ENCODE data around the gene SLX9. TPM values are rescaled to one million over a fixed set of nuclear protein-coding genes. Genes with fewer than 3 reads are reported as not detected.

The SLX9 gene
- total RNA-seq, 1 donor from 2014 or later, result 33.3 TPM

- peaks cover 24% of the 10 kb centered on the region for H3K4me1 Mint-ChIP-seq (ENCODE audit: unreplicated experiment)
- no peak for DNase-seq (ENCODE audit: extremely low spot score, unreplicated experiment)
- no peaks in the 10 kb centered on the region for H3K9me3 Mint-ChIP-seq
- no peak overlapping the region for H3K4me3 Mint-ChIP-seq
- H3K27ac Mint-ChIP-seq, result no peak overlapping the region
- no peaks in the 10 kb centered on the region for H3K36me3 Mint-ChIP-seq
- no peak for TF ChIP-seq CTCF (conservative IDR thresholded peaks at IDR 0.05)
- no peaks in the 10 kb centered on the region for H3K27me3 Mint-ChIP-seq
Observed at GRCh38 chr21:44943686-44944550, 4.1 kb downstream of the SLX9 start.

- TF ChIP-seq CTCF (conservative IDR thresholded peaks at IDR 0.05), result no peak
- Mint-ChIP-seq H3K27me3 (no peaks in the 10 kb centered on the region), H3K4me1 (ENCODE audit: unreplicated experiment) (peaks cover 20% of the 10 kb centered on the region), H3K9me3 (no peaks in the 10 kb centered on the region), H3K27ac (no peak overlapping the region), H3K4me3 (no peak overlapping the region), H3K36me3 (no peaks in the 10 kb centered on the region)
- DNase-seq (ENCODE audit: extremely low spot score, unreplicated experiment), result no peak
Observed at GRCh38 chr21:44944596-44944995, 4.8 kb downstream of the SLX9 start.

- no peak for DNase-seq (ENCODE audit: extremely low spot score, unreplicated experiment)
- no peak overlapping the region for H3K27ac Mint-ChIP-seq
- H3K4me3 Mint-ChIP-seq, result no peak overlapping the region
- H3K36me3 Mint-ChIP-seq, result no peaks in the 10 kb centered on the region
- H3K9me3 Mint-ChIP-seq, result no peaks in the 10 kb centered on the region
- H3K4me1 Mint-ChIP-seq (ENCODE audit: unreplicated experiment), result peaks cover 10% of the 10 kb centered on the region
- TF ChIP-seq CTCF (conservative IDR thresholded peaks at IDR 0.05), result no peak
- no peaks in the 10 kb centered on the region for H3K27me3 Mint-ChIP-seq
Observed at GRCh38 chr21:44946254-44947041, 6.6 kb downstream of the SLX9 start.

GRCh38 chr21:44947111-44947929, 7.5 kb downstream of the SLX9 start:
- Mint-ChIP-seq H3K36me3 (no peaks in the 10 kb centered on the region), H3K4me3 (no peak overlapping the region), H3K4me1 (ENCODE audit: unreplicated experiment) (peaks cover 2% of the 10 kb centered on the region), H3K27me3 (no peaks in the 10 kb centered on the region), H3K9me3 (no peaks in the 10 kb centered on the region), H3K27ac (no peak overlapping the region)
- no peak for DNase-seq (ENCODE audit: extremely low spot score, unreplicated experiment)
- no peak for TF ChIP-seq CTCF (conservative IDR thresholded peaks at IDR 0.05)

DNA sequence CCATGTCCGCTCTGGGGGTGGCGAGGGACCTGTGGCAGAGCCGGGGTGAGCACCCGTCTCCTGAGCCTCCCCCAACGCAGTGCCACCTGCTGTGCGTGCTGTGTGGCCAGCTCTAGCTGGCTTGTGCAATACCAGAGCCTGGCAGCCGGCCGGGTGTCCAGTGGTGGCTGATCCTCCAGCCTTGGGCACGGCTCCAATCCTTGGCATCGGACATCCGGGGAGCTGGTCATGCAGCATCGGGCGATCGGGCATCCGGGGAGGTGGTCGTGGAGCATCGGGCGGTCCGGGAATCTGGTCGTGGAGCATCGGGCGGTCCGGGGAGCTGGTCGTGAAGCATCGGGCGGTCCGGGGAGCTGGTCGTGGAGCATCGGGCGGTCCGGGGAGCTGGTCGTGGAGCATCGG, 8.1 kb downstream of the SLX9 start:
- Mint-ChIP-seq H3K4me3 (no peak overlapping the region), H3K27me3 (no peaks in the 10 kb centered on the region), H3K27ac (no peak overlapping the region), H3K4me1 (ENCODE audit: unreplicated experiment) (no peaks in the 10 kb centered on the region), H3K9me3 (no peaks in the 10 kb centered on the region), H3K36me3 (no peaks in the 10 kb centered on the region)
- DNase-seq (ENCODE audit: extremely low spot score, unreplicated experiment), result no peak
- no peak for TF ChIP-seq CTCF (conservative IDR thresholded peaks at IDR 0.05)

Data from type B pancreatic cell (in vitro differentiated cells).